ENCODE data around the gene ABCG8. TPM values are rescaled to one million over a fixed set of nuclear protein-coding genes. Genes with fewer than 3 reads are reported as not detected.

Gene ABCG8
- total and polyA plus RNA-seq, 2 experiments from 2014 or later: 4.7 to 6.5 TPM

DNA sequence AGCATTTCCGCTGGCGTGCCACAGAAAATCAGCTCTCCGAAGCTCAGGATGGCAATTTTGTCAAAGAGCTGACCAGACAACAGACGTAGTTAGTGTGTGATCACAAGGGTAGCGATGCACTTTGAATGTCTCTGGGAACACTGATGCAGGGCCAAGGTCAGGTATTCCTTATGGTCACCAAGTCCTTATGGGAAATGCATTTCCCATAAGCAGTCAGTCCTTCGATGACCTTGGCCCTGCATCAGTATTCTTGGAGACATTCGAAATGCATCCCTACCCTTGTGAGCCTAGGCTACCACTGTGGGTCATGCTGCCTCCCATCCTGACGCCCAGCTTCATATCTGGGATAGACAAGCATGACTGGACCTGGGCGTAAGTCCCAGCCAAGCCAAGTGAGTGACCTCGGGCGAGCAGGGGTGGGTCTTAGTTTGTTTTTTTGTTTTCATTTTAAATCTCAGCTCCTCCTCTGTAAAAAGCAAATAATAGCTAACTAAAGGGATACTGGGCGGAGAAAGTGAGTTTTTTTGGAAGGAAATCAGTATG is 13.7 kb upstream of the ABCG8 start:
- TF ChIP-seq EZH2phosphoT487 (IDR thresholded peaks at IDR 0.05; ENCODE audit: low read depth, severe bottlenecking, unreplicated experiment) (no peak), EZH2 (IDR thresholded peaks at IDR 0.05; ENCODE audit: borderline replicate concordance) (no peak)
- TF ChIP-seq, protein P1, sequence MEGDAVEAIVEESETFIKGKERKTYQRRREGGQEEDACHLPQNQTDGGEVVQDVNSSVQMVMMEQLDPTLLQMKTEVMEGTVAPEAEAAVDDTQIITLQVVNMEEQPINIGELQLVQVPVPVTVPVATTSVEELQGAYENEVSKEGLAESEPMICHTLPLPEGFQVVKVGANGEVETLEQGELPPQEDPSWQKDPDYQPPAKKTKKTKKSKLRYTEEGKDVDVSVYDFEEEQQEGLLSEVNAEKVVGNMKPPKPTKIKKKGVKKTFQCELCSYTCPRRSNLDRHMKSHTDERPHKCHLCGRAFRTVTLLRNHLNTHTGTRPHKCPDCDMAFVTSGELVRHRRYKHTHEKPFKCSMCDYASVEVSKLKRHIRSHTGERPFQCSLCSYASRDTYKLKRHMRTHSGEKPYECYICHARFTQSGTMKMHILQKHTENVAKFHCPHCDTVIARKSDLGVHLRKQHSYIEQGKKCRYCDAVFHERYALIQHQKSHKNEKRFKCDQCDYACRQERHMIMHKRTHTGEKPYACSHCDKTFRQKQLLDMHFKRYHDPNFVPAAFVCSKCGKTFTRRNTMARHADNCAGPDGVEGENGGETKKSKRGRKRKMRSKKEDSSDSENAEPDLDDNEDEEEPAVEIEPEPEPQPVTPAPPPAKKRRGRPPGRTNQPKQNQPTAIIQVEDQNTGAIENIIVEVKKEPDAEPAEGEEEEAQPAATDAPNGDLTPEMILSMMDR (IDR thresholded peaks at IDR 0.05; ENCODE audit: poor library complexity): no peak
- Histone ChIP-seq H3K27ac (no peak overlapping the region), H2AFZ (no peak overlapping the region), H3K4me1 (ENCODE audit: insufficient read depth) (no peaks in the 10 kb centered on the region), H3K9me2 (replicated peaks; ENCODE audit: insufficient read depth) (no peaks in the 10 kb centered on the region), H3K36me3 (replicated peaks; ENCODE audit: insufficient read depth, low read depth) (no peaks in the 10 kb centered on the region), H3K4me2 (no peak overlapping the region), H3K27me3 (peaks cover 6% of the 10 kb centered on the region), H4K20me1 (ENCODE audit: insufficient read depth, poor library complexity, severe bottlenecking) (no peaks in the 10 kb centered on the region), H3K79me2 (no peaks in the 10 kb centered on the region), H3K9me3 (ENCODE audit: low read depth) (no peaks in the 10 kb centered on the region), H3K4me3 (no peak overlapping the region)
- WGBS (ENCODE audit: low lambda C conversion rate, missing lambda C conversion rate): 91% methylated on average over 12 of the region's 12 CpGs
- no peak for DNase-seq (ENCODE audit: low spot score)

DNA sequence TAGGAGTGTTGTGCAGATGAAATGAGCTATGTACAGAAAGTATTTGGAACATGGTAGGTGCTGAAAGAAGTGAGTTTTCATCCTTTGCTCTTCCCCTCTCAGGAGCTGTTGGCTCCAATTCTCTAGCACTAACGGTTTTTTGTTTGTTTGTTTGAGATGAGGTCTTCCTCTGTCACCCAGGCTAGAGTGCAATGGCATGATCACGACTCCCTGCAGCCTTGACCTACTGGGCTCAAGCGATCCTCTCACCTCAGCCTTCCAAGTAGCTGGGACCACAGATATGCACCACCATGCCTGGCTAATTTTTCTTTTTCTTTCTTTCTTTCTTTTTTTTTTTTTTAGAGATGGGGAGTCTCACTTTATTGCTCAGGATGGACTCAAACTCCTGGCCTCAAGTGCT is 12.9 kb upstream of the ABCG8 start:
- Histone ChIP-seq H3K79me2 (no peaks in the 10 kb centered on the region), H3K27ac (no peak overlapping the region), H3K4me2 (no peak overlapping the region), H3K36me3 (replicated peaks; ENCODE audit: insufficient read depth, low read depth) (no peaks in the 10 kb centered on the region), H3K4me3 (no peak overlapping the region), H3K27me3 (peaks cover 14% of the 10 kb centered on the region), H4K20me1 (ENCODE audit: insufficient read depth, poor library complexity, severe bottlenecking) (no peaks in the 10 kb centered on the region), H3K4me1 (ENCODE audit: insufficient read depth) (no peaks in the 10 kb centered on the region), H3K9me2 (replicated peaks; ENCODE audit: insufficient read depth) (no peaks in the 10 kb centered on the region), H2AFZ (no peak overlapping the region), H3K9me3 (ENCODE audit: low read depth) (no peaks in the 10 kb centered on the region)
- no peak for DNase-seq (ENCODE audit: low spot score)
- 75% methylated on average over 3 of the region's 3 CpGs for WGBS (ENCODE audit: low lambda C conversion rate, missing lambda C conversion rate)
- TF ChIP-seq, protein P1 (IDR thresholded peaks at IDR 0.05; ENCODE audit: poor library complexity): no peak
- TF ChIP-seq EZH2 (IDR thresholded peaks at IDR 0.05; ENCODE audit: borderline replicate concordance) (no peak), EZH2phosphoT487 (IDR thresholded peaks at IDR 0.05; ENCODE audit: low read depth, severe bottlenecking, unreplicated experiment) (no peak)

DNA sequence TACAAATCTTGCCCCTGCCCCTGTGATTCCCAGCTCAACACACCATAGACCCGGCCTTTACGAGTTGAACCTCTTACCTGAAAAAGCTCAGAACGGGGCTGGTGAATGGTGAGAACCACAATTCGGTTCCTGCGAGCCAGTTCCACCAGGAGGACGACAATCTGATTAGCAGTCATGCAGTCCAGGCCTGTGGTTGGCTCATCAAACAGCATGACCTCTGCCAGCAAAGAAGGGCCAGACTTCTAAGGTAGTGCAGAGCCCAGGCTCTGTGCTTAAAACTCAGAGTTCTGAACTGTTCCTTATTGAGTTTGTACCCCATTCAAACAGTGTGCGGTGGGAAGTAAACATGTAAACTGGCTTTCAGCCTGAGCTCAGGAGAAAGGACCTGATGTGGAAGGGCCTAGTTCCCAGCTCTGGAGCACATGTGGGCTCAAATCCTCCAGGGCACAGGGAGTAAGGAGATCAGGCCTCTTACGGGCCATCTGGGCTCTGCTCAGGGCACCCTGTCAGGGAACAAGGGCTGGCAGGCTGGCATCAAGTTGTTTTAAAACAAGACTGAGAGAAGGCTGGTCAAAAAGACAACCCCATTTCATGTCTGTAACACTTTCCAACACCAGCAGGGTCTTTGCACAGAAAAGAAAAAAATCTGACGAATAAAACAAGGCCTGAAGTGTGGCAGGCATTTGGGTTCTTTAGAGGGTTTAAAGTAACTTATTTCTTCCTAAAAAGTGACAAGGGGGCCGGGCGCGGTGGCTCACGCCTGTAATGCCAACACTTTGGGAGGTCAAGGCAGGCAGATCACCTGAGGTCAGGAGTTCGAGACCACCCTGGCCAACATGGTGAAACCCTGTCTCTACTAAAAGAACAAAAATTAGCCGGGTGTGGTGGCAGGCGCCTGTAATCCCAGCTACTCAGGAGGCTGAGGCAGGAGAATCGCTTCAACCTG is 12.2 kb upstream of the ABCG8 start:
- H3K4me1 ChIP-seq (ENCODE audit: insufficient read depth): no peaks in the 10 kb centered on the region
- no peak overlapping the region for H3K4me2 ChIP-seq
- peaks cover 14% of the 10 kb centered on the region for H3K27me3 ChIP-seq
- H3K4me3 ChIP-seq: no peak overlapping the region
- no peaks in the 10 kb centered on the region for H4K20me1 ChIP-seq (ENCODE audit: insufficient read depth, poor library complexity, severe bottlenecking)
- WGBS (ENCODE audit: low lambda C conversion rate, missing lambda C conversion rate): 90% methylated on average over 17 of the region's 17 CpGs
- no peak for DNase-seq (ENCODE audit: low spot score)
- no peaks in the 10 kb centered on the region for H3K9me3 ChIP-seq (ENCODE audit: low read depth)
- no peaks in the 10 kb centered on the region for H3K79me2 ChIP-seq
- H3K36me3 ChIP-seq (replicated peaks; ENCODE audit: insufficient read depth, low read depth): no peaks in the 10 kb centered on the region
- no peaks in the 10 kb centered on the region for H3K9me2 ChIP-seq (replicated peaks; ENCODE audit: insufficient read depth)
- H2AFZ ChIP-seq: no peak overlapping the region
- H3K27ac ChIP-seq: no peak overlapping the region
- TF ChIP-seq EZH2phosphoT487 (IDR thresholded peaks at IDR 0.05; ENCODE audit: low read depth, severe bottlenecking, unreplicated experiment): no peak
- TF ChIP-seq, protein P1 (IDR thresholded peaks at IDR 0.05; ENCODE audit: poor library complexity): no peak
- no peak for TF ChIP-seq EZH2 (IDR thresholded peaks at IDR 0.05; ENCODE audit: borderline replicate concordance)

Measured in hepatocyte (in vitro differentiated cells).